NCI-H2081 treated with DMSO at 0.1 percent for 48 hours (cell line): Measurements from ENCODE around the gene CYP2C8.
"Not testable (repeated sequence)": the region's sequence is repeated elsewhere in the genome, so short reads cannot be mapped to it uniquely, and the experiment has no call there.

Experiments
- DNase-seq: peaks from one replicate; lab custom pipeline; 2025; lab: John Stamatoyannopoulos, UW

CYP2C8 gene

GRCh38 chr10:95069286-95069685 lies at the start of gene CYP2C8:
CYP2C8 (minus strand) TSS chr10:95069497; CDS start chr10:95069402, 95 bp downstream.
- no peak for DNase-seq

- DNase-seq, result no peak
These were observed 47.6 kb upstream of the CYP2C8 start for GRCh38 chr10:95116869-95117269.

- DNase-seq, result not testable (repeated sequence)
These were observed 41.5 kb upstream of the CYP2C8 start for GRCh38 chr10:95110823-95111222.

GRCh38 chr10:95097805-95098204 lies 28.5 kb upstream of the CYP2C8 start:
- DNase-seq, result no peak

- no peak for DNase-seq
These were observed 26.8 kb upstream of the CYP2C8 start for GRCh38 chr10:95096143-95096542.

GRCh38 chr10:95079626-95080025 lies 10.3 kb upstream of the CYP2C8 start:
- DNase-seq, result not testable (repeated sequence)

- no peak for DNase-seq
These were observed 8.3 kb upstream of the CYP2C8 start for GRCh38 chr10:95077556-95077955.

- no peak for DNase-seq
These were observed 1.9 kb upstream of the CYP2C8 start for GRCh38 chr10:95071107-95071660.

GRCh38 chr10:95064125-95064524 lies 5.2 kb downstream of the CYP2C8 start:
- DNase-seq, result not testable (repeated sequence)

- no peak for DNase-seq
These were observed 12.4 kb downstream of the CYP2C8 start for GRCh38 chr10:95056744-95057363.

- DNase-seq, result no peak
These were observed 19.4 kb downstream of the CYP2C8 start for GRCh38 chr10:95049919-95050318.

- DNase-seq, result no peak
These were observed 21.1 kb downstream of the CYP2C8 start for GRCh38 chr10:95048206-95048605.

- no peak for DNase-seq
These were observed 30.0 kb downstream of the CYP2C8 start for GRCh38 chr10:95039281-95039680.

GRCh38 chr10:95035332-95036295 lies 33.7 kb downstream of the CYP2C8 start:
- DNase-seq, result no peak

- DNase-seq, result no peak
These were observed 34.9 kb downstream of the CYP2C8 start for GRCh38 chr10:95034401-95034800.

- no peak for DNase-seq
These were observed 37.6 kb downstream of the CYP2C8 start for GRCh38 chr10:95031656-95032055.

GRCh38 chr10:95026461-95026860 lies 42.8 kb downstream of the CYP2C8 start:
- DNase-seq, result no peak

GRCh38 chr10:94997741-94998174 lies 71.5 kb downstream of the CYP2C8 start:
- no peak for DNase-seq

GRCh38 chr10:94992811-94993210 lies 76.5 kb downstream of the CYP2C8 start:
- DNase-seq, result no peak

- no peak for DNase-seq
These were observed 77.9 kb downstream of the CYP2C8 start for GRCh38 chr10:94991243-94991888.

- DNase-seq, result no peak
These were observed 80.1 kb downstream of the CYP2C8 start for GRCh38 chr10:94989192-94989591.
